HCT116 (cell line): ENCODE measurements around the gene ARNT2.

Experiments
- CTCF ChIP-seq, 3 experiments: fragments of 200-600 bp in 1 of 3; sonication (generic) in 1 of 3; IDR thresholded peaks in 2 of 3; conservative IDR thresholded peaks in 1 of 3; 2 replicates each; pipeline ENCODE4 v1.5.1; 2012 to 2017; ENCODE audit warnings: low read depth in 2 of 3, low read length in 2 of 3, antibody characterized with exemption in 1 of 3, borderline replicate concordance in 1 of 3, control low read depth in 1 of 3, mild to moderate bottlenecking in 1 of 3, mixed read lengths in 1 of 3, mixed run types in 1 of 3, moderate library complexity in 1 of 3; ENCODE audit not compliant: insufficient read depth in 1 of 3
- EZH2 ChIP-seq: fragments of 200-600 bp; sonication (generic); IDR thresholded peaks from 2 replicates; pipeline ENCODE4 v1.6.1; 2017; ENCODE audit warnings: antibody characterized with exemption, mixed run types
- EZH2phosphoT487 ChIP-seq: fragments of 200-600 bp; IDR thresholded peaks from 2 replicates; pipeline ENCODE4 v1.6.1; 2018; ENCODE audit warnings: antibody characterized with exemption, borderline replicate concordance
- FOSL1 ChIP-seq: IDR thresholded peaks from 2 replicates; pipeline ENCODE4 v1.6.1; 2012; ENCODE audit warnings: low read depth
- JUND ChIP-seq: IDR thresholded peaks from 2 replicates; pipeline ENCODE4 v1.6.1; 2012
- POLR2A ChIP-seq: IDR thresholded peaks from 2 replicates; pipeline ENCODE4 v1.7.0; 2011; ENCODE audit warnings: borderline replicate concordance; ENCODE audit not compliant: insufficient read depth, insufficient read length; ENCODE audit errors: extremely low read depth
- RAD21 ChIP-seq: IDR thresholded peaks from 2 replicates; pipeline ENCODE4 v1.6.1; 2012; ENCODE audit warnings: low read depth, mild to moderate bottlenecking
- REST ChIP-seq: IDR thresholded peaks from 2 replicates; pipeline ENCODE4 v1.6.1; 2012; ENCODE audit warnings: low read depth
- SP1 ChIP-seq: IDR thresholded peaks from 2 replicates; pipeline ENCODE4 v1.6.1; 2012; ENCODE audit warnings: low read depth
- TCF7L2 ChIP-seq: IDR thresholded peaks from 2 replicates; pipeline ENCODE4 v1.7.0; 2011; ENCODE audit warnings: borderline replicate concordance, inconsistent platforms; ENCODE audit not compliant: insufficient read depth, insufficient read length; ENCODE audit errors: extremely low read depth
- YY1 ChIP-seq: IDR thresholded peaks from 2 replicates; pipeline ENCODE4 v1.6.1; 2011; ENCODE audit warnings: low read length, low read depth, moderate library complexity, mild to moderate bottlenecking; ENCODE audit not compliant: insufficient replicate concordance; ENCODE audit errors: extremely low read depth

- no peak for TF ChIP-seq CTCF (IDR thresholded peaks at IDR 0.05 in 2 of 3, conservative IDR thresholded peaks at IDR 0.05 in 1 of 3; ENCODE audit: borderline replicate concordance in 1 of 3, insufficient read depth in 1 of 3, low read depth in 2 of 3, low read length in 2 of 3)
- no peak for TF ChIP-seq YY1
- no peak for TF ChIP-seq REST
- no peak for TF ChIP-seq EZH2
- no peak for TF ChIP-seq JUND
- TF ChIP-seq FOSL1, result no peak
- TF ChIP-seq POLR2A, result no peak
- no peak for TF ChIP-seq EZH2phosphoT487
- TF ChIP-seq TCF7L2, result no peak
- TF ChIP-seq SP1, result no peak
- TF ChIP-seq RAD21, result no peak
Measured at GRCh38 chr15:80523746-80524145, 119.6 kb downstream of the ARNT2 start.
